Esophagus muscularis mucosa (tissue), 4 donors: Measurements from ENCODE around the gene DNAAF5. TPM values are rescaled to one million over a fixed set of nuclear protein-coding genes. Genes with fewer than 3 reads are reported as not detected.

Experiments used
- DNase-seq: peaks from one replicate; pipeline ENCODE4 v3.0.0-alpha.2; 2017; ENCODE audit errors: extremely low spot score
- H3K27ac ChIP-seq, 4 donors: fragments of 200-600 bp; sonication (generic); replicated peaks in 1 of 4; 1 replicate in 3 of 4; 2 replicates in 1 of 4; pipeline ENCODE4 v1.5.1; 2016 to 2019; ENCODE audit warnings: mild to moderate bottlenecking in 1 of 4
- H3K27me3 ChIP-seq, 4 donors: fragments of 200-600 bp; sonication (generic); one replicate each; pipeline versions ENCODE4 v1.5.1 to v1.6.0; 2016 to 2019
- H3K36me3 ChIP-seq, 4 donors: fragments of 200-600 bp; sonication (generic); one replicate each; pipeline ENCODE4 v1.5.1; 2016 to 2019
- H3K4me1 ChIP-seq, 4 donors: fragments of 200-600 bp; sonication (generic); one replicate each; pipeline ENCODE4 v1.5.1; 2016 to 2019
- H3K4me3 ChIP-seq, 4 donors: fragments of 200-600 bp; sonication (generic); 1 replicate in 2 of 4; 2 replicates in 2 of 4; pipeline ENCODE4 v1.5.1; 2016 to 2019; ENCODE audit warnings: mild to moderate bottlenecking in 4 of 4, moderate library complexity in 1 of 4
- H3K9me3 ChIP-seq, 4 donors: fragments of 200-600 bp; sonication (generic); 1 replicate in 3 of 4; 2 replicates in 1 of 4; pipeline ENCODE4 v1.5.1; 2016 to 2019
- EP300 ChIP-seq: sonication (generic); formaldehyde crosslinking; IDR thresholded peaks from one replicate; pipeline ENCODE4 v1.6.1; 2017; ENCODE audit warnings: antibody characterized with exemption
- POLR2A ChIP-seq: fragments of 450-650 bp; IDR thresholded peaks from one replicate; pipeline ENCODE4 v1.6.1; 2017; ENCODE audit warnings: antibody characterized with exemption, moderate library complexity, mild to moderate bottlenecking, low read depth
- POLR2AphosphoS5 ChIP-seq, 2 donors: sonication (generic); formaldehyde crosslinking; IDR thresholded peaks; one replicate each; pipeline ENCODE4 v1.6.1; 2017; ENCODE audit warnings: antibody characterized with exemption in 2 of 2
- WGBS: methylation state at CpG from one replicate; pipeline ENCODE4 v1.1.5; 2018; 5-methylcytosine and 5-hydroxymethylcytosine counted together
- intact Hi-C: fragments of 100-400 bp; cut with DNase I; formaldehyde crosslinking; loops from one replicate; pipeline ENCODE4 v1.15.1; 2023
- total RNA-seq, 4 donors: library from RNA; depleted of rRNA; stranded (reverse); fragments of >200 nt; gene quantifications; one replicate each; pipeline versions ENCODE4 v1.1.0 to v1.2.1, GENCODE V29; 2016
- TF ChIP-seq, protein P1 (sequence below), 3 experiments: fragments of 200-600 bp in 2 of 3; fragments of 450-650 bp in 1 of 3; sonication (generic) in 2 of 3; IDR thresholded peaks; one replicate each; pipeline ENCODE4 v1.5.1; 2017 to 2019; ENCODE audit warnings: antibody characterized with exemption in 3 of 3, mild to moderate bottlenecking in 2 of 3, moderate library complexity in 1 of 3

The DNAAF5 gene
- total RNA-seq, 4 donors from 2014 or later: 21.2 to 32.7 (median 29.4) TPM

DNA sequence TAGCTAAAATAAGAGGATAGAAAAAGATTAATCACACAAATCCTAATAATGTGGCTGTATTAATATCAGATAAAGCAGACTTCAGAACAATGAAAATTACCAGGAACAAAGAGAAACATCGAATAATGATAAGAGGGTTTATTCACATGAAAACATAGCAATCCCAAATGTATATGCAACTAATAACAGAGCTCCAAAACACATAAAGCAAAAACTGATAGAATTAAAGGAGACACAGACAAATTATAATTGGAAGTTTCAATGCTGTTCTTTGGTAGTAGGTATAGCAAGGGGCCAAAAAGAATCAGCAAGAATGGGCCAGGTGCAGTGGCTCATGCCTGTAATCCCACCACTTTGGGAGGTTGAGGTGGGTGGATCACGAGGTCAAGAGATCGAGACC, 23.4 kb upstream of the DNAAF5 start:
- no peak overlapping the region for H3K27ac ChIP-seq
- no peaks in the 10 kb centered on the region for H3K9me3 ChIP-seq
- WGBS: 98% methylated on average over 3 of the region's 3 CpGs
- no peak for DNase-seq
- no peaks in the 10 kb centered on the region for H3K27me3 ChIP-seq
- H3K36me3 ChIP-seq: no peaks in the 10 kb centered on the region
- H3K4me3 ChIP-seq: no peak overlapping the region
- H3K4me1 ChIP-seq: peaks cover 5 to 26% (median 11%) of the 10 kb centered on the region in 4 donors
- intact Hi-C loops: no loop called here
- no peak for TF ChIP-seq EP300
- no peak for TF ChIP-seq POLR2A
- TF ChIP-seq POLR2AphosphoS5 (IDR thresholded peaks at IDR 0.05): no peak
- TF ChIP-seq, protein P1, sequence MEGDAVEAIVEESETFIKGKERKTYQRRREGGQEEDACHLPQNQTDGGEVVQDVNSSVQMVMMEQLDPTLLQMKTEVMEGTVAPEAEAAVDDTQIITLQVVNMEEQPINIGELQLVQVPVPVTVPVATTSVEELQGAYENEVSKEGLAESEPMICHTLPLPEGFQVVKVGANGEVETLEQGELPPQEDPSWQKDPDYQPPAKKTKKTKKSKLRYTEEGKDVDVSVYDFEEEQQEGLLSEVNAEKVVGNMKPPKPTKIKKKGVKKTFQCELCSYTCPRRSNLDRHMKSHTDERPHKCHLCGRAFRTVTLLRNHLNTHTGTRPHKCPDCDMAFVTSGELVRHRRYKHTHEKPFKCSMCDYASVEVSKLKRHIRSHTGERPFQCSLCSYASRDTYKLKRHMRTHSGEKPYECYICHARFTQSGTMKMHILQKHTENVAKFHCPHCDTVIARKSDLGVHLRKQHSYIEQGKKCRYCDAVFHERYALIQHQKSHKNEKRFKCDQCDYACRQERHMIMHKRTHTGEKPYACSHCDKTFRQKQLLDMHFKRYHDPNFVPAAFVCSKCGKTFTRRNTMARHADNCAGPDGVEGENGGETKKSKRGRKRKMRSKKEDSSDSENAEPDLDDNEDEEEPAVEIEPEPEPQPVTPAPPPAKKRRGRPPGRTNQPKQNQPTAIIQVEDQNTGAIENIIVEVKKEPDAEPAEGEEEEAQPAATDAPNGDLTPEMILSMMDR (IDR thresholded peaks at IDR 0.05): no peak

DNA sequence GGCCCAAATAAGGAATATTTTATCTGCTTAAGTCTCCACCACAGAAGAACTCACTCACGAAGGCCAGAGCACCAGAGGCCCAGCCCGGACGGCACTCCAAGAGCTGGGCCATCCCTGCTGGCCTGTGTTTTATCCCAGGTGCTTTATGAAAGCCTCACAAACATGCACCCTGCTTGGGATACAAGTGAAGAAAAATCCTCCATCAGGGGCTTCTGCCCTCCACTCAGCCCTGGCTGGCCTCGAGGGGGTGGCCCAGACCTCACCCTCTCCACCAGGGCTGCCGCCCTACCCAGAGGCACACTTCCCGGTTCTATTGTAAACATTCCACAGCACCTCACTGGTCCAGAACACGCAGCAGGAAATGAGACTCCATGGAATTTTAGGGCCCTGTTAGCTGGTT, 19.8 kb upstream of the DNAAF5 start:
- no peak for DNase-seq
- Histone ChIP-seq H3K4me1 (peaks cover 0 to 23% (median 18%) of the 10 kb centered on the region in 4 donors), H3K27me3 (no peaks in the 10 kb centered on the region), H3K4me3 (no peak overlapping the region), H3K9me3 (no peaks in the 10 kb centered on the region), H3K27ac (no peak overlapping the region), H3K36me3 (no peaks in the 10 kb centered on the region)
- WGBS: 88% methylated on average over 7 of the region's 7 CpGs
- intact Hi-C loops: no loop called here
- TF ChIP-seq, protein P1 (IDR thresholded peaks at IDR 0.05): no peak
- no peak for TF ChIP-seq POLR2AphosphoS5 (IDR thresholded peaks at IDR 0.05)
- TF ChIP-seq EP300: no peak
- no peak for TF ChIP-seq POLR2A

DNA sequence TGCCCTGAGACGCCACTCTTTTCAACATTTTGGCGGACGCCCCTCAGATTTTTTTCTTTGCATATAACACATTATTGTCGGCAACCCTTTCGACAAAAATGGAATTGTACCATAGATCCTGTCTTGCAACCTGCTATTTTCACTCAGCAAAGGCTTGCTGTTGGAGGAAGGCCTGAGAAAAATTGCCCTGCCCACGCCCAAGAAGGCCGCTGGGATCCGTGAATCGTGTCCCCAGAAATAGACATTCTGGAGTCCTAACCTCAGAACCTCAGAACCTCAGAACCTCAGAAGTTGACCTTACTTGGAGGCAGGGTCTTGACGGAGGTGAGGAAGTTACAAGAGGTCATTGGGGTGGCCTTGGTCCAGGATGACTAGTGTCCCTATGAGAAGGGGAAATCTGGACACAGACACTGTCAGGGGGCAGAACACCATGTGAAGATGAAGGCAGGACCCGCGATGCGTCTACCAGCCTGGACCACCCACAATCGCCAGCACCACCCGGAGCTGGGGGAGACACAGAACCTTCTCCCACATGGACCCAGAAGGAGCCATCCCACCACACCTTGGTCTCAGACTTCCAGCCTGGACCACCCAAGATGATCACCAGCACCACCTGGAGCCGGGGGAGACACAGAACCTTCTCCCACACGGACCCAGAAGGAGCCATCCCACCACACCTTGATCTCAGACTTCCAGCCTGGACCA, 19.1 kb upstream of the DNAAF5 start:
- 92% methylated on average over 16 of the region's 17 CpGs for WGBS
- TF ChIP-seq POLR2A (no peak), POLR2AphosphoS5 (IDR thresholded peaks at IDR 0.05) (no peak), EP300 (no peak)
- TF ChIP-seq, protein P1 (IDR thresholded peaks at IDR 0.05): no peak
- no peak for DNase-seq
- H3K27me3 ChIP-seq: no peaks in the 10 kb centered on the region
- H3K36me3 ChIP-seq: no peaks in the 10 kb centered on the region
- no peak overlapping the region for H3K4me3 ChIP-seq
- intact Hi-C loops: no loop called here
- H3K9me3 ChIP-seq: no peaks in the 10 kb centered on the region
- H3K27ac ChIP-seq: no peak overlapping the region
- peaks cover 0 to 27% (median 24%) of the 10 kb centered on the region in 4 donors for H3K4me1 ChIP-seq

DNA sequence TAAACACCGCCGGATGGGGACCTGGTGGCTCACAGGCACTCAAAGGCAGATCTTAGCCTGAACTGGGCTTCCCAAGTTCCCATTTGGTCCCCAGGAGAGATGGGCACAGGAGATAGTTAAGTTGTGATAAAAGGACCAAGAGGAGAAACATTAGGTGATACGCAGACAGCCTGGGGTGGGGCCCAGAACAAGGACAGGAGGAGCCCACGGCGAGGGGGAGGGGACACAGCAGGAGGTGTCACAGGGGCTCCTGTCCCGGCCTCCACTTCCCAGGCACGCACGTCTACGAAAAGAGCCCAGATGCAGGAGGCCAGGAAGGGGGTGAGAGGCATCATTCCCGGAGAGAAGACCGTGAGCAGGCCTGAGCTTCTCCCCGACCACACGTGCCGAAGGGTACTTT, 16.3 kb upstream of the DNAAF5 start:
- intact Hi-C loops: no loop called here
- H3K36me3 ChIP-seq: no peaks in the 10 kb centered on the region
- no peaks in the 10 kb centered on the region for H3K9me3 ChIP-seq
- 92% methylated on average over 14 of the region's 14 CpGs for WGBS
- DNase-seq: no peak
- no peak overlapping the region for H3K4me3 ChIP-seq
- H3K4me1 ChIP-seq: peaks cover 0 to 30% (median 27%) of the 10 kb centered on the region in 4 donors
- no peak for TF ChIP-seq POLR2AphosphoS5 (IDR thresholded peaks at IDR 0.05)
- TF ChIP-seq, protein P1 (IDR thresholded peaks at IDR 0.05): no peak
- TF ChIP-seq POLR2A: no peak
- TF ChIP-seq EP300: no peak
- no peaks in the 10 kb centered on the region for H3K27me3 ChIP-seq
- H3K27ac ChIP-seq: no peak overlapping the region
